Sigmoid colon (tissue), 7 donors: ENCODE data around the gene ZBTB14. TPM values are rescaled to one million over a fixed set of nuclear protein-coding genes. Genes with fewer than 3 reads are reported as not detected.

Experiments used
- DNase-seq: peaks from one replicate; pipeline ENCODE4 v3.0.0-alpha.2; 2019
- H3K27ac ChIP-seq, 4 donors: fragments of 200-600 bp; sonication (generic); one replicate each; pipeline ENCODE4 v1.5.1; 2016 to 2019; ENCODE audit warnings: mild to moderate bottlenecking in 1 of 4
- H3K27me3 ChIP-seq, 3 donors: fragments of 200-600 bp; sonication (generic); one replicate each; pipeline ENCODE4 v1.5.1; 2019; ENCODE audit warnings: mild to moderate bottlenecking in 1 of 3
- H3K36me3 ChIP-seq, 4 donors: fragments of 200-600 bp; sonication (generic); one replicate each; pipeline ENCODE4 v1.5.1; 2016 to 2019
- H3K4me1 ChIP-seq, 4 donors: fragments of 200-600 bp; sonication (generic); one replicate each; pipeline ENCODE4 v1.5.1; 2017 to 2019
- H3K4me3 ChIP-seq, 4 donors: fragments of 200-600 bp; sonication (generic); one replicate each; pipeline ENCODE4 v1.5.1; 2017 to 2019; ENCODE audit warnings: mild to moderate bottlenecking in 2 of 4, moderate library complexity in 1 of 4
- H3K9me3 ChIP-seq, 4 donors: fragments of 200-600 bp in 3 of 4; sonication (generic) in 3 of 4; one replicate each; pipeline versions ENCODE4 v1.5.1 to v1.6.1; 2013 to 2019
- CTCF ChIP-seq, 4 experiments: fragments of 450-650 bp in 3 of 4; fragments of 200-600 bp in 1 of 4; IDR thresholded peaks; one replicate each; pipeline ENCODE4 v1.5.1; 2016 to 2019; ENCODE audit warnings: antibody characterized with exemption in 4 of 4, mild to moderate bottlenecking in 3 of 4, moderate library complexity in 2 of 4
- EP300 ChIP-seq, 4 donors: sonication (generic); formaldehyde crosslinking; IDR thresholded peaks; one replicate each; pipeline ENCODE4 v1.6.1; 2017; ENCODE audit warnings: antibody characterized with exemption in 4 of 4
- POLR2A ChIP-seq, 2 donors: fragments of 450-650 bp; IDR thresholded peaks; one replicate each; pipeline ENCODE4 v1.6.1; 2016; ENCODE audit warnings: antibody characterized with exemption in 2 of 2, mild to moderate bottlenecking in 2 of 2, moderate library complexity in 2 of 2
- POLR2AphosphoS5 ChIP-seq, 4 donors: sonication (generic); formaldehyde crosslinking; IDR thresholded peaks; one replicate each; pipeline ENCODE4 v1.6.1; 2017; ENCODE audit warnings: antibody characterized with exemption in 4 of 4
- WGBS, 2 donors: extraction: QIAGEN DNeasy Blood & Tissue Kit; methylation state at CpG; one replicate each; pipeline ENCODE4 v1.1.7; 2013; 5-methylcytosine and 5-hydroxymethylcytosine counted together
- intact Hi-C: fragments of 100-400 bp; cut with DNase I; formaldehyde crosslinking; loops from one replicate; pipeline ENCODE4 v1.15.1; 2023
- polyA plus RNA-seq, 3 donors: library from polyadenylated mRNA; stranded (reverse); fragments of 200-250 nt; gene quantifications; one replicate each; pipeline ENCODE4 v1.2.3, GENCODE V29; 2013
- total RNA-seq, 4 donors: library from RNA; depleted of rRNA; stranded (reverse); fragments of >200 nt; gene quantifications; one replicate each; pipeline ENCODE4 v1.1.0, GENCODE V29; 2016
- donor health status: healthy with polysubstance abuse.
- donor health status: Bipolar disorder and iron deficiency.
- donor health status: healthy.

ZBTB14 gene
- 10 to 100 TPM in 3 of 4 donors, 1 to 10 TPM in 1; 9.9 to 16.1 (median 13.4) TPM for total RNA-seq
- 1 to 10 TPM; 5.3 to 8.8 (median 7.8) TPM for polyA plus RNA-seq

- Histone ChIP-seq H3K36me3 (peaks cover 5 to 14% (median 8%) of the 10 kb centered on the region in 4 donors), H3K9me3 (no peaks in the 10 kb centered on the region), H3K27me3 (no peaks in the 10 kb centered on the region), H3K27ac (peak within 1 kb of the TSS; percentile 98 to 100 (median 100)), H3K4me1 (peaks cover 0 to 17% (median 12%) of the 10 kb centered on the region in 4 donors), H3K4me3 (peak within 1 kb of the TSS; percentile 83 to 96 (median 88))
- TF ChIP-seq EP300 (IDR thresholded peaks at IDR 0.05) (no peak), CTCF (IDR thresholded peaks at IDR 0.05) (no peak), POLR2AphosphoS5 (IDR thresholded peaks at IDR 0.05) (no peak), POLR2A (IDR thresholded peaks at IDR 0.05) (no peak)
- 1% methylated on average over 116 of the region's 116 CpGs for WGBS, 2 donors
- intact Hi-C loops: loop anchor here (2.0 to 10.0 kb wide), 3 partner anchors 189 to 1847 kb away; partner anchors contain the start of gene EPB41L3
- DNase-seq: peak; percentile 79
Measured at GRCh38 chr18:5295231-5295920, at the start of gene ZBTB14. Gene ZBTB14 (minus strand): TSS chr18:5295726. CDS start chr18:5293246, 2,480 bp downstream.

- H3K36me3 ChIP-seq: no peaks in the 10 kb centered on the region
Measured at GRCh38 chr18:5339202-5339834, 43.8 kb upstream of the ZBTB14 start.

GRCh38 chr18:5334456-5335075 lies 39.0 kb upstream of the ZBTB14 start:
- no peaks in the 10 kb centered on the region for H3K36me3 ChIP-seq
- H3K27ac ChIP-seq: no peak overlapping the region
- no peak for DNase-seq
- no peaks in the 10 kb centered on the region for H3K4me1 ChIP-seq
- no peak for TF ChIP-seq EP300 (IDR thresholded peaks at IDR 0.05)
- TF ChIP-seq POLR2AphosphoS5 (IDR thresholded peaks at IDR 0.05): no peak
- TF ChIP-seq CTCF (IDR thresholded peaks at IDR 0.05): no peak
- TF ChIP-seq POLR2A (IDR thresholded peaks at IDR 0.05): no peak
- H3K27me3 ChIP-seq: no peaks in the 10 kb centered on the region
- 36 to 40% methylated on average over 6 of the region's 6 CpGs for WGBS, 2 donors
- intact Hi-C loops: no loop called here
- no peaks in the 10 kb centered on the region for H3K9me3 ChIP-seq
- H3K4me3 ChIP-seq: no peak overlapping the region

More at GRCh38 chr18:5339202-5339834, 43.8 kb upstream of the ZBTB14 start:
- no peak for TF ChIP-seq EP300 (IDR thresholded peaks at IDR 0.05)
- no peak for TF ChIP-seq CTCF (IDR thresholded peaks at IDR 0.05)
- no peak for TF ChIP-seq POLR2A (IDR thresholded peaks at IDR 0.05)
- TF ChIP-seq POLR2AphosphoS5 (IDR thresholded peaks at IDR 0.05): no peak
- H3K27me3 ChIP-seq: no peaks in the 10 kb centered on the region
- no peak overlapping the region for H3K27ac ChIP-seq
- H3K4me3 ChIP-seq: no peak overlapping the region
- no peak for DNase-seq
- no peaks in the 10 kb centered on the region for H3K4me1 ChIP-seq
- no peaks in the 10 kb centered on the region for H3K9me3 ChIP-seq
- 55 to 82% methylated on average over 2 of the region's 2 CpGs for WGBS, 2 donors
- intact Hi-C loops: no loop called here

- no peak overlapping the region for H3K27ac ChIP-seq
- TF ChIP-seq EP300 (IDR thresholded peaks at IDR 0.05): no peak
- H3K27me3 ChIP-seq: no peaks in the 10 kb centered on the region
- no peaks in the 10 kb centered on the region for H3K36me3 ChIP-seq
- no peak for DNase-seq
- H3K4me1 ChIP-seq: no peaks in the 10 kb centered on the region
- no peak overlapping the region for H3K4me3 ChIP-seq
- WGBS, 2 donors: 50 to 63% methylated on average over 4 of the region's 4 CpGs
- H3K9me3 ChIP-seq: no peaks in the 10 kb centered on the region
- intact Hi-C loops: no loop called here
Measured at GRCh38 chr18:5318061-5318700, 22.7 kb upstream of the ZBTB14 start.

GRCh38 chr18:5317186-5317585 lies 21.7 kb upstream of the ZBTB14 start:
- Histone ChIP-seq H3K9me3 (no peaks in the 10 kb centered on the region), H3K27ac (no peak overlapping the region), H3K27me3 (no peaks in the 10 kb centered on the region), H3K36me3 (no peaks in the 10 kb centered on the region), H3K4me3 (no peak overlapping the region), H3K4me1 (no peaks in the 10 kb centered on the region)
- TF ChIP-seq POLR2AphosphoS5 (IDR thresholded peaks at IDR 0.05) (no peak), POLR2A (IDR thresholded peaks at IDR 0.05) (no peak), EP300 (IDR thresholded peaks at IDR 0.05) (no peak), CTCF (IDR thresholded peaks at IDR 0.05) (no peak)
- no peak for DNase-seq
- intact Hi-C loops: no loop called here
